ENCODE results near the gene GRIK2.

GRIK2 gene

GRCh38 chr6:101400326-101401135 is 7.0 kb downstream of the GRIK2 start:
- no peak for DNase-seq (ENCODE audit: low spot score)

GRCh38 chr6:101401171-101401570 is 7.7 kb downstream of the GRIK2 start:
- DNase-seq (ENCODE audit: low spot score), result no peak

GRCh38 chr6:101401792-101402621 is 8.5 kb downstream of the GRIK2 start:
- no peak for DNase-seq (ENCODE audit: low spot score)

GRCh38 chr6:101402622-101403031 is 9.1 kb downstream of the GRIK2 start:
- DNase-seq (ENCODE audit: low spot score), result no peak

GRCh38 chr6:101403216-101403945 is 9.9 kb downstream of the GRIK2 start:
- no peak for DNase-seq (ENCODE audit: low spot score)

GRCh38 chr6:101404775-101405174 is 11.3 kb downstream of the GRIK2 start:
- DNase-seq (ENCODE audit: low spot score), result no peak

- DNase-seq (ENCODE audit: low spot score), result no peak
Measured at GRCh38 chr6:101413773-101414172, 20.3 kb downstream of the GRIK2 start.

GRCh38 chr6:101417900-101418299 is 24.4 kb downstream of the GRIK2 start:
- DNase-seq (ENCODE audit: low spot score), result no peak

GRCh38 chr6:101422251-101422650 is 28.7 kb downstream of the GRIK2 start:
- DNase-seq (ENCODE audit: low spot score), result no peak

- no peak for DNase-seq (ENCODE audit: low spot score)
Measured at GRCh38 chr6:101422811-101423210, 29.3 kb downstream of the GRIK2 start.

GRCh38 chr6:101429270-101429669 is 35.8 kb downstream of the GRIK2 start:
- no peak for DNase-seq (ENCODE audit: low spot score)

GRCh38 chr6:101429845-101430244 is 36.3 kb downstream of the GRIK2 start:
- no peak for DNase-seq (ENCODE audit: low spot score)

- no peak for DNase-seq (ENCODE audit: low spot score)
Measured at GRCh38 chr6:101433141-101433540, 39.6 kb downstream of the GRIK2 start.

GRCh38 chr6:101434601-101435000 is 41.1 kb downstream of the GRIK2 start:
- no peak for DNase-seq (ENCODE audit: low spot score)

GRCh38 chr6:101435038-101435437 is 41.5 kb downstream of the GRIK2 start:
- no peak for DNase-seq (ENCODE audit: low spot score)

GRCh38 chr6:101439790-101440189 is 46.3 kb downstream of the GRIK2 start:
- no peak for DNase-seq (ENCODE audit: low spot score)

- no peak for DNase-seq (ENCODE audit: low spot score)
Measured at GRCh38 chr6:101443315-101443714, 49.8 kb downstream of the GRIK2 start.

GRCh38 chr6:101444717-101445116 is 51.2 kb downstream of the GRIK2 start:
- no peak for DNase-seq (ENCODE audit: low spot score)

- no peak for DNase-seq (ENCODE audit: low spot score)
Measured at GRCh38 chr6:101445527-101445926, 52.0 kb downstream of the GRIK2 start.

- DNase-seq (ENCODE audit: low spot score), result no peak
Measured at GRCh38 chr6:101450901-101451300, 57.4 kb downstream of the GRIK2 start.

GRCh38 chr6:101451981-101452380 is 58.5 kb downstream of the GRIK2 start:
- DNase-seq (ENCODE audit: low spot score), result no peak

GRCh38 chr6:101453221-101453620 is 59.7 kb downstream of the GRIK2 start:
- no peak for DNase-seq (ENCODE audit: low spot score)

Measured in NAMALWA (cell line).